ENCODE measurements around the gene TMEM39A. TPM values are rescaled to one million over a fixed set of nuclear protein-coding genes. Genes with fewer than 3 reads are reported as not detected.

TMEM39A gene
- total and polyA plus RNA-seq, 10 of the 15 experiments (the other 5 are each of a cell fraction or from before 2014, with no cell fraction given), result 10.8 to 44.7 (median 33.2) TPM

- peak; percentile 76; the same call in 2 of the 3 replicates for TF ChIP-seq POU2F2 (IDR thresholded peaks at IDR 0.05; ENCODE audit: borderline replicate concordance, low read depth, low read length)
- no peak for TF ChIP-seq ZNF384 (IDR thresholded peaks at IDR 0.05; ENCODE audit: borderline replicate concordance, low read depth, low read length)
- ChIA-PET SMC1A (ENCODE audit: uncharacterized antibody, unreplicated experiment) (interaction anchor here (1.1 to 1.9 kb wide), 2 partner anchors 10 to 55 kb away, joined by 3 to 6 read pairs; no protein-coding TSS in a partner anchor), POLR2A (no interaction called here), RAD21 (ENCODE audit: unreplicated experiment) (interaction anchor here (1.5 kb wide), 1 partner anchor 273 kb away, joined by 3 read pairs; no protein-coding TSS in a partner anchor), CTCF (no interaction called here)
- ATAC-seq, result peak; percentile 71
- no peaks in the 10 kb centered on the region for H3K79me2 ChIP-seq (ENCODE audit: control insufficient read depth, insufficient read depth, low read length)
- peak overlapping the region; percentile 11; the same call in 1 of the 2 replicates for H2AFZ ChIP-seq (ENCODE audit: control insufficient read depth, low read depth, low read length)
- no peaks in the 10 kb centered on the region for H3K9me3 ChIP-seq (replicated peaks; ENCODE audit: control insufficient read depth, insufficient read depth, low read length)
- in situ Hi-C loops (cut with MboI) (no loop called here), intact Hi-C loops (cut with micrococcal nuclease; ENCODE audit: unreplicated experiment) (no loop called here)
- H3K9ac ChIP-seq (ENCODE audit: control insufficient read depth, insufficient read depth, low read length), result no peak overlapping the region
- peaks cover 6% of the 10 kb centered on the region; the same call in 1 of the 2 replicates for H3K4me1 ChIP-seq (ENCODE audit: control insufficient read depth, insufficient read depth, low read length)
- H3K36me3 ChIP-seq (ENCODE audit: control insufficient read depth in 2 of 2, insufficient read depth in 2 of 2, low read length in 1 of 2), result peaks cover 0 to 22% of the 10 kb centered on the region in 2 experiments; a peak in 2 of 4 replicates
- no peaks in the 10 kb centered on the region for H3K27me3 ChIP-seq (replicated peaks in 1 of 2; ENCODE audit: control insufficient read depth in 2 of 2, insufficient read depth in 2 of 2, low read length in 1 of 2)
- BruUV-seq (replicated peaks), result no TSS peak
- no peaks in the 10 kb centered on the region for H4K20me1 ChIP-seq (ENCODE audit: control insufficient read depth, insufficient read depth)
- H3K4me2 ChIP-seq (ENCODE audit: control insufficient read depth, insufficient read depth), result peak overlapping the region; percentile 19; the same call in 1 of the 2 replicates
- peak overlapping the region; percentile 27 for H3K27ac ChIP-seq (ENCODE audit: control insufficient read depth, insufficient read depth)
- 36% methylated on average over 3 of the region's 3 CpGs for WGBS (ENCODE audit: insufficient coverage, insufficient replicate concordance, low lambda C conversion rate, missing lambda C conversion rate)
- no peak overlapping the region for H3K4me3 ChIP-seq
- DNase-seq (ENCODE audit: low read depth, low spot score), result peak; percentile 12
- FAIRE-seq, result no peak
These were observed 55.0 kb downstream of the TMEM39A start for GRCh38 chr3:119408243-119408950.

- intact Hi-C loops (cut with micrococcal nuclease; ENCODE audit: unreplicated experiment) (no loop called here), in situ Hi-C loops (cut with MboI) (no loop called here)
- no TSS peak for BruUV-seq (replicated peaks)
- DNase-seq (ENCODE audit: low read depth, low spot score) (no peak), ATAC-seq (no peak), FAIRE-seq (no peak)
- no peaks in the 10 kb centered on the region for H3K27me3 ChIP-seq (replicated peaks in 1 of 2; ENCODE audit: control insufficient read depth in 2 of 2, insufficient read depth in 2 of 2, low read length in 1 of 2)
- no peak overlapping the region for H3K27ac ChIP-seq (ENCODE audit: control insufficient read depth, insufficient read depth)
- H3K4me3 ChIP-seq, result no peak overlapping the region
- CTCF ChIA-PET, result interaction anchor here (0.7 to 1.4 kb wide), 2 partner anchors 48 to 276 kb away, joined by 3 to 4 read pairs; no protein-coding TSS in a partner anchor
- H3K4me1 ChIP-seq (ENCODE audit: control insufficient read depth, insufficient read depth, low read length), result peaks cover 22% of the 10 kb centered on the region; the same call in 1 of the 2 replicates
- H3K9me3 ChIP-seq (replicated peaks; ENCODE audit: control insufficient read depth, insufficient read depth, low read length), result no peaks in the 10 kb centered on the region; the same call in 1 of the 3 replicates
- no peak overlapping the region for H3K4me2 ChIP-seq (ENCODE audit: control insufficient read depth, insufficient read depth)
- POLR2A ChIA-PET, result interaction anchor here (0.6 kb wide), 1 partner anchor 1521 kb away, joined by 7 read pairs; no protein-coding TSS in a partner anchor
- no peaks in the 10 kb centered on the region; the same call in 1 of the 2 replicates for H3K79me2 ChIP-seq (ENCODE audit: control insufficient read depth, insufficient read depth, low read length)
- no peak overlapping the region for H2AFZ ChIP-seq (ENCODE audit: control insufficient read depth, low read depth, low read length)
- TF ChIP-seq WRNIP1 (IDR thresholded peaks at IDR 0.05; ENCODE audit: borderline replicate concordance, low read depth, low read length) (no peak), HDAC2 (IDR thresholded peaks at IDR 0.05) (no peak), JUNB (IDR thresholded peaks at IDR 0.05) (no peak), SKIL (IDR thresholded peaks at IDR 0.05; ENCODE audit: low read depth, poor library complexity, severe bottlenecking) (no peak), SMAD1 (IDR thresholded peaks at IDR 0.05; ENCODE audit: low read depth, partially characterized antibody) (no peak), POLR2A (IDR thresholded peaks at IDR 0.05; ENCODE audit: low read depth, low read length) (no peak)
- TF ChIP-seq, protein P1, sequence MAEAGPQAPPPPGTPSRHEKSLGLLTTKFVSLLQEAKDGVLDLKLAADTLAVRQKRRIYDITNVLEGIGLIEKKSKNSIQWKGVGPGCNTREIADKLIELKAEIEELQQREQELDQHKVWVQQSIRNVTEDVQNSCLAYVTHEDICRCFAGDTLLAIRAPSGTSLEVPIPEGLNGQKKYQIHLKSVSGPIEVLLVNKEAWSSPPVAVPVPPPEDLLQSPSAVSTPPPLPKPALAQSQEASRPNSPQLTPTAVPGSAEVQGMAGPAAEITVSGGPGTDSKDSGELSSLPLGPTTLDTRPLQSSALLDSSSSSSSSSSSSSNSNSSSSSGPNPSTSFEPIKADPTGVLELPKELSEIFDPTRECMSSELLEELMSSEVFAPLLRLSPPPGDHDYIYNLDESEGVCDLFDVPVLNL (IDR thresholded peaks at IDR 0.05; ENCODE audit: low read depth, low read length), result no peak
- peaks cover 2 to 24% of the 10 kb centered on the region in 2 experiments for H3K36me3 ChIP-seq (ENCODE audit: control insufficient read depth in 2 of 2, insufficient read depth in 2 of 2, low read length in 1 of 2)
- SMC1A ChIA-PET (ENCODE audit: uncharacterized antibody, unreplicated experiment), result no interaction called here
- H4K20me1 ChIP-seq (ENCODE audit: control insufficient read depth, insufficient read depth), result no peaks in the 10 kb centered on the region
- no peak overlapping the region for H3K9ac ChIP-seq (ENCODE audit: control insufficient read depth, insufficient read depth, low read length)
- RAD21 ChIA-PET (ENCODE audit: unreplicated experiment), result no interaction called here
- 75% methylated on average over 2 of the region's 2 CpGs for WGBS (ENCODE audit: insufficient coverage, insufficient replicate concordance, low lambda C conversion rate, missing lambda C conversion rate)
These were observed 58.1 kb downstream of the TMEM39A start for GRCh38 chr3:119405315-119405714.

Measured in GM12878 (cell line).